IPS DF 6.9 (cell line): ENCODE results near the gene MRPL10.
A peak's percentile ranks its signal among the peaks of the same experiment; 100 is the strongest.
"Not testable (repeated sequence)": the region's sequence is repeated elsewhere in the genome, so short reads cannot be mapped to it uniquely, and the experiment has no call there.

Experiments
- DNase-seq: peaks from one replicate; pipeline ENCODE4 v3.0.0-alpha.2; 2013; ENCODE audit warnings: low read depth, low spot score
- H3K27ac ChIP-seq: one replicate; pipeline ENCODE4 v1.5.1; 2013; ENCODE audit warnings: low read length, control low read depth
- H3K27me3 ChIP-seq: 2 replicates; pipeline ENCODE4 v1.6.1; 2013; ENCODE audit warnings: mild to moderate bottlenecking, low read length; ENCODE audit not compliant: control insufficient read depth, insufficient read depth
- H3K36me3 ChIP-seq: 2 replicates; pipeline ENCODE4 v1.6.1; 2013; ENCODE audit warnings: low read length; ENCODE audit not compliant: control insufficient read depth, insufficient read depth
- H3K4me1 ChIP-seq: 2 replicates; pipeline ENCODE4 v1.6.1; 2013; ENCODE audit warnings: low read length; ENCODE audit not compliant: control insufficient read depth, insufficient read depth
- H3K4me3 ChIP-seq: 2 replicates; pipeline ENCODE4 v1.5.1; 2013; ENCODE audit warnings: mild to moderate bottlenecking, low read length
- H3K9me3 ChIP-seq: 2 replicates; pipeline ENCODE4 v1.6.1; 2013; ENCODE audit warnings: low read length, inconsistent platforms; ENCODE audit not compliant: control insufficient read depth, insufficient read depth
- WGBS: extraction: QIAGEN DNeasy Blood & Tissue Kit; methylation state at CpG from one replicate; pipeline ENCODE4 v1.1.7; 2013; ENCODE audit warnings: mixed read lengths, missing lambda C conversion rate; ENCODE audit not compliant: insufficient read length, insufficient coverage; 5-methylcytosine and 5-hydroxymethylcytosine counted together

MRPL10 gene

DNA sequence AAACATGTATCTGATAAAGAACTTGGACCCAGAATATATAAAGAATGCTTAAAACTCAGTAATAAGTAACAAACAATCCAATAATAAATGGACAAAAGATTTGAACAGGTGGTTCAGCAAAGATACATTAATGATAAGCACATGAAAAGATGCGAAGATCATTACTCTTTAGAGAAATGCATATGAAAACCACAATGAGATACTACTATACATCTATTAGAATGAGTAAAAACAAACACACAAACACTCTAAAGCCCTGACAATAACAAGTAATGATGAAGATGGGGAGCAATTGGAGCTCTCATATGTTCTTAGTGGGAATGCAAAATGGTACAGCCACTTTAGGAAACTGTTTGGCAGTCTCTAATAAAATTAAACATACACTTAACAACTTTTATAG, 38.9 kb downstream of the MRPL10 start:
- Histone ChIP-seq H3K9me3 (no peaks in the 10 kb centered on the region), H3K4me3 (no peak overlapping the region), H3K27me3 (peaks cover 9% of the 10 kb centered on the region; the same call in 1 of the 2 replicates), H3K4me1 (no peaks in the 10 kb centered on the region), H3K36me3 (no peaks in the 10 kb centered on the region), H3K27ac (no peak overlapping the region)
- DNase-seq: no peak
- no CpG with 5 or more reads among the region's 1 CpG for WGBS

DNA sequence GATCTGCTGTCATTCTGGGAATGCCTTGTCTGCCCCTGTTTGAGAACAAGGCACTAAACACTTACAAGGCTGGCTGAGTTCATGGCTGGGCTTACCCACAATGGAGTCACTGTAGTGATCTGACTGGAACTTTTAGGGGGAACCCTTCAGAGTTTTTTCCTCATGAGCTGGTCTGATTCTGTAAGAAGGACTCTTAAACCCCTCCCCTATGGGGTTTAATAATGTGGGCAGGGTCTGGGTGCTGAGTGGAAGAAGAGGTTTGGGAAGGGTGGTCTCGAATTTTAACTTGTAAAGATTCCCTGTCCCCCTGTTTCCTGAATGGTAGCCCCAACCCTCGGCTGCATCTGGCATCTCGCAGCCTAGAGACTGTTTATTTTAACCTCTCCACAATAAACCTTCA, 40.3 kb downstream of the MRPL10 start:
- Histone ChIP-seq H3K4me1 (no peaks in the 10 kb centered on the region), H3K36me3 (no peaks in the 10 kb centered on the region), H3K27ac (no peak overlapping the region), H3K9me3 (no peaks in the 10 kb centered on the region), H3K4me3 (no peak overlapping the region), H3K27me3 (peaks cover 9% of the 10 kb centered on the region; the same call in 1 of the 2 replicates)
- no peak for DNase-seq
- WGBS: no CpG with 5 or more reads among the region's 3 CpGs

DNA sequence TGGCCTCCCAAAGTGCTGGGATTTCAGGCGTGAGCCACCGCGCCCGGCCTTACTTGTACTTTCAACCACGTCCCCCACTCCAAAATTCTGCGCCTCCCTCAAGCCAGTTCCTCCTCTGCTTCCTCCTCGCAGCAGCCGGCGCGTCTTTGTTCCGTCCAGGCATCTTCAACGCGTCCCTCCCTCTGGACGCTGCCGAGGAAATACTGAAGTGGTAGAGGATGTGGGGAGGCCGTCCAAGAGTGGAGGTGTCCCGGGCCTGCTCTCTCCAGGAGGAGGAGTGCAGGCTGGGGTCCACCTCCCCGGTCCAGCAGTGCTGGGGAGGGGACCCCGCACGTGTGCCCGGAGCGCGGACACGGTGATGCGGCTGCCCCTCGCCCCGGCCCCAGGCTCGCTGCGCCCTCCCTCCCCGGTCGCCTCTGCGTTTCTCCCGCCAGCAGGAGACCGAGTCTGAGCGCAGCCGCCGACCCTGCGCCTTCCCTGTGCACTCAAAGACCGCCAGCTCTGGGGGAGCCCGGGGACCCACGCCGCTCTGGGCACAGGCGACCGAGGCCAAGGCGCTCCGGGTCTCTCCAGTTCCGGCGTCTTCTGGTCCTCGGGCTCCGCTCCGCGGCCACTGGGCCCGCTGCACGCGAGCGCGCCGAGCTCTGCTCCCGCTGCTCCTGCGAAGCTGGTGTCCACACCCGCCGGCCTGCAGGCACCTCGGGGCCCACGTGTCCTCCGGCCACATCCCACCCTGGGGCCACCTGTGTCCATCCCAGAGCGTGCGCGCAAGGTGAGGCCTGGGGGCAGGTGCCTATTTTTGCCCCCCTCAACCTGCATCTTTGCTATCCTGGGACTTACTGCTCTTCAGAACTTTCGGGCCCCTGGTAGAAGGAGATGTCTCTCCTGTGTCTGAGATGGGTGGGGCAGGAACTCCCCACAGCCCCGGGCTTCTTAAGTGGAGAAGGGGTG, 41.5 kb downstream of the MRPL10 start:
- Histone ChIP-seq H3K9me3 (no peaks in the 10 kb centered on the region), H3K4me1 (no peaks in the 10 kb centered on the region), H3K27me3 (peaks cover 9% of the 10 kb centered on the region; the same call in 1 of the 2 replicates), H3K27ac (no peak overlapping the region), H3K4me3 (peak overlapping the region; percentile 31; the same call in 1 of the 2 replicates), H3K36me3 (no peaks in the 10 kb centered on the region)
- no CpG with 5 or more reads among the region's 70 CpGs for WGBS
- peak; percentile 43 for DNase-seq

DNA sequence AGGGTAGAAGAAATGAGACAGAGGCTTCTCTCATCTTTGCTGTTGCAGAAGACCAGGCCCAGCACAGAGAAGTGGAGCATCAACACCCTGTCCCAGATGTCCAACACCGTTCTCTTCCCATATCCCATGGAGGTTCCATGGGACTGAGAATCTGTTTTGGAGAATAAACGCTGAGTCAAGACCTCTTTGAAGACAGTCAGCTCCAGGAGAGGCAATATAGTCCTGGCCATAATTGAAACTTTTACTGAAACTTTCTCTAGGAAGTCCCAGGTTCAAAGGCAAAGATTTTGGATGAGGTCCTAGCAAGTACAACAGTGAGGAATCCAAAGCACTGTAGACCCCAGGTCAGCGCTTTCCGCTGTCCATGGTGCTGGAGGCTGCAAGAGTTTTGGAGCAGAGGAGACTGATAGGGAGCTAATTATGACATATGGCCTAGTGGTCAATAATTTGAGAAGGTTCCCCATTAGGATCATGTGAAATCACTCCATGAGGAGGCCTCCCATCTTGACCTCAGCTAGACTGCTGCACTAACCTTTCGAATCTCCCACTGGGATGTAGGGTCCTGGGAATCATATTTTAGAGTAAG, 45.7 kb downstream of the MRPL10 start:
- H3K9me3 ChIP-seq: no peaks in the 10 kb centered on the region
- H3K4me3 ChIP-seq: no peak overlapping the region
- peaks cover 3% of the 10 kb centered on the region; the same call in 1 of the 2 replicates for H3K27me3 ChIP-seq
- no CpG with 5 or more reads among the region's 5 CpGs for WGBS
- no peaks in the 10 kb centered on the region for H3K36me3 ChIP-seq
- DNase-seq: no peak
- H3K4me1 ChIP-seq: no peaks in the 10 kb centered on the region
- no peak overlapping the region for H3K27ac ChIP-seq

DNA sequence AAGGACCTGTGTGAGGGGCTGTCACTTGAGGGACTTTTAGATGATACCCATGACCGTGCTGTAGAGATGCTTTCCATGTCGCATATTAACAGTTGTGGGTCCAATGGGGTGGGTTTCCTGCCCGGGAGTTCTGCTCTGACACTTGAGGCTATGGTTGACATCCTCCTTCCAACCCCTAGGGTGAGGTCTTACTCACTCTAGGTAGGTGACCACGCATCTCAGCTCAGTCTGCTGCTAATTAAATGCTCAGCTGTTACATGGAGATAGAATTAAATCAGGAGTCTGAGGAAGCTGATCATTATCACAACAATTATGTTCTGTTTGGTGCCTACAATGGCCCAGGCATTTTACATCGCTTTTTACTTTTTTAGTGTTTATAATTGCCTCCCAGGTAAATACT, 49.9 kb downstream of the MRPL10 start:
- no peaks in the 10 kb centered on the region for H3K36me3 ChIP-seq
- H3K27me3 ChIP-seq: no peaks in the 10 kb centered on the region
- no peaks in the 10 kb centered on the region for H3K9me3 ChIP-seq
- DNase-seq: no peak
- H3K27ac ChIP-seq: no peak overlapping the region
- H3K4me1 ChIP-seq: no peaks in the 10 kb centered on the region
- WGBS: no CpG with 5 or more reads among the region's 5 CpGs
- H3K4me3 ChIP-seq: no peak overlapping the region

DNA sequence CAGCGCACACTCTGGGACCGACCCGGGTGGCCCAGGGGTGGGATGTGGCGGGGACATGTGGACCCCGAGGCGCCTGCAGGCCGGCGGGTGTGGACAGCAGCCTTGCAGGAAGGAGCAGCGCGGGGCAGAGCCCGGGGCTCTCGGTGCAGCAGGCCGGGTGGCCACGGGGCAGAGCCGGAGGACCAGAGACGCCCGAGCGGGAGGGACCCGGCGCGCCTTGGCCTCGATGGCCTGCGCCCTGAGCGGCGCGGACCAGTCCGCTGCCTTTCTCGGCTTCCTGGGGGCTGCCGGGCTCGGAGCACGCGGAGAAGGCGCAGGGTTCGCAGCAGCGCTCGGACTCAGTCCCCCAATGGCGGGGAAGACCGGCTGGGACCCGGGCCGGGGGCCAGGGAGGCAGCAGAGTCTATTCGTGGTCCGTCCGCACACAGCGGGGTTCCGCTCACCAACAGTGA, 53.1 kb downstream of the MRPL10 start:
- Histone ChIP-seq H3K4me3 (no peak overlapping the region), H3K27ac (no peak overlapping the region), H3K4me1 (no peaks in the 10 kb centered on the region), H3K36me3 (no peaks in the 10 kb centered on the region), H3K27me3 (no peaks in the 10 kb centered on the region), H3K9me3 (no peaks in the 10 kb centered on the region)
- no peak for DNase-seq
- no CpG with 5 or more reads among the region's 45 CpGs for WGBS

DNA sequence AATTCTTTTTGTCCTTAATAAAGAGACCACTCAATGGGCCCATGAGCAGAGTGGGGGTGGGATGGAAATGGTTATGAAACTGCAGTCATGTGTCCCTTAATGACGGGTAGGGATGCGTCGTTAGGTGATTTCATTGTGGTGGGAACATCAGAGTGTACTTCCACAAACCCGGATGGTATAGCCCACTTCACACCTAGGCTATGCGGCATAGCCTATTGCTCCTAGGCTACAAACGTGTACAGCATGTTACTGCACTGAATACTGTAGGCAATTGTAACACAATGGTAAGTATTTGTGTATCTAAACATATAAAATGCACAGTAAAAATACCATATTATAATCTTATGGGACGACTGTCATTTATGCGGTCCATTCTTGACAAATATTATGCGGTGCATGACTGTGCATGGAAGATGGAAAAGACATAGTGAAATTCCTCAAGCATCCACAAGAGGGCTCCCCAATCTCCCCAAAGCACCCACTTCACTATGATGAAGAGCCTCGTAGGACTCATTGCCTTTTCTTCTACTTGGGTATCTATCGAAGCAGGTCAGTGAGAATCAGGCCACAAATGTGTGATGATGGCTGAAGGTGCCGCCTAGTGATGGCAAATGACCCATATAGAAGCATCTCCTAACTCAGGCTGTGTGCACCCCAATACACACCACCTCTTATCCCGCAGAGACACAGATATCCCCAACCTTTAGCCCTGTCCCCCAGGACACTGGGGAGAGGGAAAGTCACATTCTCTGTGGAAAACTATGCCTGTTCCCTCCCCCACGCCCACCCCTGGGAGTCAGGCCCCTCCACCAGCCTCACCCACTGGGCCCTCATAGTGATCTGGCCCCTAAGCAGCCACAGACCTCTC, 54.8 kb downstream of the MRPL10 start:
- no peak for DNase-seq
- Histone ChIP-seq H3K36me3 (no peaks in the 10 kb centered on the region), H3K4me1 (no peaks in the 10 kb centered on the region), H3K9me3 (no peaks in the 10 kb centered on the region), H3K4me3 (no peak overlapping the region), H3K27ac (no peak overlapping the region), H3K27me3 (no peaks in the 10 kb centered on the region)
- no CpG with 5 or more reads among the region's 14 CpGs for WGBS

DNA sequence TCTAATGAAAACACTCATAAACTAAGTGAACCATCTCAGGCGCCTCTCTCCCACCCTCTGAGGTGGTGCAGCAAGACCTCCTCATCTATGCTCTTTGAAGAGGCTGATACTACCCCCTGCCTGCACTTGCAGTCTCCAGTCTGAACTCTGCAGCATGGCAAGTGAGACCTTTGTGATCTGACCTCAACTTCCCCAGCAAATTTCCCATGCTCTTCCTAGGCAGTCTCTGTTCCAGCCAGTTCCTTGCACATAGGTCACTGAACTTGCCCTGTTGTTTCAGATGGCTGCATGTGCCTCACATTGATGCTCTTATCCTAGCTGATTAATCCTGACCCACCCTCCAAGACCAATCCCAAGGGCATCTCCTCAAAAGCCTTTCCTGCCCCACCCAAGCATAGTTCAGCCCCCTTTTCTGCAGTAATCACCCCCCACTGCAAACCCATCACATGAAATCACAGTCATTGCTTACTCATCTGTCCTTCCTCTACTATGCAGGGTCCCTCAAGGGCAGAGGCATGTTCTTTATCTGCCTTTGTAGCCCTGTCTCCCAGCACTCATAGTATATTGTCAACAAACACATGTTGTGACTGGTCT, 56.3 kb downstream of the MRPL10 start:
- Histone ChIP-seq H3K4me3 (no peak overlapping the region), H3K27me3 (no peaks in the 10 kb centered on the region), H3K9me3 (no peaks in the 10 kb centered on the region), H3K36me3 (no peaks in the 10 kb centered on the region), H3K27ac (no peak overlapping the region), H3K4me1 (no peaks in the 10 kb centered on the region)
- no CpG with 5 or more reads among the region's 1 CpG for WGBS
- no peak for DNase-seq

DNA sequence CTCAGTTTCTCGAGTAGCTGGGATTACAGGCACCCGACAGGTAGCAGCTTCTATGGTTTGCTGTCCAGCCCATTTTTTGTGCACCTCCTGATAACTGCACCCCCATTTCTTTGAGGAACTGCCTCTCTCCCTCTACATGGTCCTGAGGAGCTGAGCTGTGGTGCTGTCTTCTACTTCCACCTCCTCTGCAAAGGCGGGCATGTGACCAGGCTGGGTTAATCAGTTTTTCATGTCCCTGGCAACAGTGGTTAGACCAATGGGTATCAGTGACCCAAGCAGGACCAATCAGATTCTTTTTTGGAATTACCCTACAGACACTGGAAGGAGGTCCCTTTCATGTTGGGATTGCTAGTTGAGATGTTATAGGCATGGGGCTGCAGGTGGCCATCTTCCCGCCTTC, 57.0 kb downstream of the MRPL10 start:
- no peak for DNase-seq
- no peaks in the 10 kb centered on the region for H3K27me3 ChIP-seq
- H3K36me3 ChIP-seq: no peaks in the 10 kb centered on the region
- H3K27ac ChIP-seq: no peak overlapping the region
- no peak overlapping the region for H3K4me3 ChIP-seq
- H3K4me1 ChIP-seq: no peaks in the 10 kb centered on the region
- no peaks in the 10 kb centered on the region for H3K9me3 ChIP-seq
- WGBS: no CpG with 5 or more reads among the region's 4 CpGs

DNA sequence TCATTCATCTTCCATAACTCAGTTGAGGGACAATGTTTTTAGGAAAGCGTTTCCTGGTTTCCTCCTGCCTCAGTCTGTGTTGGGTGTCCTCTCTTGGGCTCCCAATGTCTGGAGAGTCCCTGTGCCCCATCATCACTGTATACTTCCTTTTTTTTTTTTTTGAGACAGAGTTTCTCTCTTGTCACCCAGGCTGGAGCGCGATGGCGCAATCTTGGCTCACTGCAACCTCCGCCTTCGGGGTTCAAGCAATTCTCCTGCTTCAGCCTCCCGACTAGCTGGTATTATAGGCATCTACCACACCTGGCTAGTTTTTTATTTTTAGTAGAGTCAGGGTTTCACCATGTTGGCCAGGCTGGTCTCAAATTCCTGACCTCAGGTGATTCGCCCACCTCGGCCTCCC, 57.7 kb downstream of the MRPL10 start:
- DNase-seq, H3K4me3 ChIP-seq, H3K9me3 ChIP-seq, H3K36me3 ChIP-seq, H3K27ac ChIP-seq, H3K27me3 ChIP-seq, H3K4me1 ChIP-seq: not testable (repeated sequence)
- whole genome bisulfite sequencing: no CpG with 5 or more reads among the region's 9 CpGs
